Nephron progenitor cell (in vitro differentiated cells): ENCODE measurements around the gene ADGRV1.
A peak's percentile ranks its signal among the peaks of the same experiment; 100 is the strongest.

Source experiments
- DNase-seq: peaks from one replicate; pipeline ENCODE4 v3.0.0; 2021
- H3K27ac Mint-ChIP-seq: 2 replicates; pipeline ENCODE4 v1.8.0; 2021; ENCODE audit warnings: mild to moderate bottlenecking, moderate library complexity, mixed read lengths
- H3K27me3 Mint-ChIP-seq: 2 replicates; pipeline ENCODE4 v1.8.0; 2021; ENCODE audit warnings: mild to moderate bottlenecking, low read depth, mixed read lengths; ENCODE audit not compliant: poor library complexity
- H3K36me3 Mint-ChIP-seq: 2 replicates; pipeline ENCODE4 v1.8.0; 2021; ENCODE audit warnings: low read depth, mixed read lengths
- H3K4me1 Mint-ChIP-seq: 2 replicates; pipeline ENCODE4 v1.8.0; 2021; ENCODE audit warnings: mixed read lengths
- H3K4me3 Mint-ChIP-seq: 2 replicates; pipeline ENCODE4 v1.8.0; 2021; ENCODE audit warnings: mild to moderate bottlenecking, moderate library complexity, mixed read lengths
- H3K9me3 Mint-ChIP-seq: 2 replicates; pipeline ENCODE4 v1.8.0; 2021; ENCODE audit warnings: mild to moderate bottlenecking, moderate library complexity, mixed read lengths
- TF ChIP-seq, protein P1 (sequence below): fragments of 200-600 bp; sonication (generic); IDR thresholded peaks from 2 replicates; pipeline ENCODE4 v1.5.0; 2021; ENCODE audit warnings: antibody characterized with exemption

Gene ADGRV1

DNA sequence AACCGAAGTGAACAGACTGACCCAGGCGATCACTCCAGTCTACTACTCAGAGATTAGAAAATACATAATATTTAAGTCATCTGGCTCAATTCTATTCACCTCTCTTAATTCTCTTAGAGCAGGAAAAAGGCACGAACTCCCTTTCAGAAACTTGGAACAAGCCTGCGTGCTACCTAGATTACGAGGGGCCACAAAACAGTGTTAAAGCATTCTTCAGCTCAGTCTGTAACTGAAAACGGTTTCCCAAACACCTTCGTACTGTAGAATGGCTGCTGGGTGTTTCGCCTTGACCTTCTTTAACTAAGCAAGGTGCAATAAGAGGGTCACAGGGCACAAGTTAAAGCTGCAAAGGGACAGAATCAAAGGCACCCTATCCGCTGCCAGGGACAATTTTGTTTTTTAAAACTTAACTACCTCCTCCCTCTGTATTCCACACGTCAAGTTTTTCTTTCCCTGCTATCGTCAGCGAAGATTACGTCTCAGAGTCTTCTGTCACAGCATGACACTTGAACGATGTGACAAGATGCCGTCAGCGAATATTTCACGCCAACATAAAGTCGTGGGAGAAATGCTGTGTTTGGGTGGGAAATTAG is 29.9 kb upstream of the ADGRV1 start:
- peak overlapping the region; percentile 98 for H3K4me3 Mint-ChIP-seq
- DNase-seq, result no peak
- peaks cover 16% of the 10 kb centered on the region for H3K36me3 Mint-ChIP-seq
- H3K4me1 Mint-ChIP-seq, result peaks cover 29% of the 10 kb centered on the region
- H3K27ac Mint-ChIP-seq, result peak overlapping the region; percentile 47
- no peaks in the 10 kb centered on the region for H3K9me3 Mint-ChIP-seq
- TF ChIP-seq, protein P1, sequence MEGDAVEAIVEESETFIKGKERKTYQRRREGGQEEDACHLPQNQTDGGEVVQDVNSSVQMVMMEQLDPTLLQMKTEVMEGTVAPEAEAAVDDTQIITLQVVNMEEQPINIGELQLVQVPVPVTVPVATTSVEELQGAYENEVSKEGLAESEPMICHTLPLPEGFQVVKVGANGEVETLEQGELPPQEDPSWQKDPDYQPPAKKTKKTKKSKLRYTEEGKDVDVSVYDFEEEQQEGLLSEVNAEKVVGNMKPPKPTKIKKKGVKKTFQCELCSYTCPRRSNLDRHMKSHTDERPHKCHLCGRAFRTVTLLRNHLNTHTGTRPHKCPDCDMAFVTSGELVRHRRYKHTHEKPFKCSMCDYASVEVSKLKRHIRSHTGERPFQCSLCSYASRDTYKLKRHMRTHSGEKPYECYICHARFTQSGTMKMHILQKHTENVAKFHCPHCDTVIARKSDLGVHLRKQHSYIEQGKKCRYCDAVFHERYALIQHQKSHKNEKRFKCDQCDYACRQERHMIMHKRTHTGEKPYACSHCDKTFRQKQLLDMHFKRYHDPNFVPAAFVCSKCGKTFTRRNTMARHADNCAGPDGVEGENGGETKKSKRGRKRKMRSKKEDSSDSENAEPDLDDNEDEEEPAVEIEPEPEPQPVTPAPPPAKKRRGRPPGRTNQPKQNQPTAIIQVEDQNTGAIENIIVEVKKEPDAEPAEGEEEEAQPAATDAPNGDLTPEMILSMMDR, result no peak
- H3K27me3 Mint-ChIP-seq, result no peaks in the 10 kb centered on the region

DNA sequence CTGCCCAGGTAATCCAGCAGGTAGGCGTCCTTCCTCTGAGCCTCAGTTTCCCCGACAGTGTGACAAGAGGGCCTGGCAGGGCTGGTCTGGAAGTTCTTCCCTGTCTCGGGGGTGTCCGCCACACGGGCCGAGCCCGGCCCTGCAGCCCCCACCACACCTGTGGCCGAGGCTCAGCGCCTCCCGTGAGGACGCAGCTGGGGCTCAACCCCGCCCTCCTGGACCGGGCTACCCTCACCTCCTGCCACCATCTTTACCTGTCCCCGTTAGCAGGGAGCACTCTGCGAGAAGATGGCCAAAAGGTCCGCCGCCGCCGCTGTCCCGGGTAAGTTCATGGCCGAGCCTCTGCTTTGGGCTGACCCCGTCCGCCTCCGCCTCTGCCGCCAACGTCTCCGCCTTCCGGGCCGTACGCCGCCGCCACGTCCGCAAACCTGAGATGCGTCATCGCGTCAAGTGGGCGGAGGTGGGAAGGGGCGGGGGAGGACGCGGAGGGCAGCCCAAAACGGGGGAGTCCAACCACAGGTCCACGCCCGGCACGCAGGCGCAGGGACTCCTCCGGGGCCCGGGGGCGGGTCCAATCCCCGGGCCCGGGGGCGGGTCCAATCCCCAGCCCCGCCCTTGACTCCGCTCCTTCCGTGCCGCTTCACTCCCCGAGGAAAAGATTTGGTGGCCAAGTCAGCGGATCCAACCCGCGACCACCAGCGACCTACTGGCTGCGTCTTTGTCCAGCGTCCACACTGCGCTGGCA is 29.2 kb upstream of the ADGRV1 start, which contains the start of gene LYSMD3:
LYSMD3 (minus strand) TSS at position 391 of the 745 bp plus-strand sequence. CDS start 4,295 bp downstream, outside the sequence.
- DNase-seq, result peak; percentile 96
- Mint-ChIP-seq H3K27me3 (no peaks in the 10 kb centered on the region), H3K4me3 (peak within 1 kb of the TSS; percentile 98), H3K4me1 (peaks cover 31% of the 10 kb centered on the region), H3K27ac (peak within 1 kb of the TSS; percentile 99), H3K9me3 (no peaks in the 10 kb centered on the region), H3K36me3 (peaks cover 12% of the 10 kb centered on the region)
- TF ChIP-seq, protein P1, result no peak

DNA sequence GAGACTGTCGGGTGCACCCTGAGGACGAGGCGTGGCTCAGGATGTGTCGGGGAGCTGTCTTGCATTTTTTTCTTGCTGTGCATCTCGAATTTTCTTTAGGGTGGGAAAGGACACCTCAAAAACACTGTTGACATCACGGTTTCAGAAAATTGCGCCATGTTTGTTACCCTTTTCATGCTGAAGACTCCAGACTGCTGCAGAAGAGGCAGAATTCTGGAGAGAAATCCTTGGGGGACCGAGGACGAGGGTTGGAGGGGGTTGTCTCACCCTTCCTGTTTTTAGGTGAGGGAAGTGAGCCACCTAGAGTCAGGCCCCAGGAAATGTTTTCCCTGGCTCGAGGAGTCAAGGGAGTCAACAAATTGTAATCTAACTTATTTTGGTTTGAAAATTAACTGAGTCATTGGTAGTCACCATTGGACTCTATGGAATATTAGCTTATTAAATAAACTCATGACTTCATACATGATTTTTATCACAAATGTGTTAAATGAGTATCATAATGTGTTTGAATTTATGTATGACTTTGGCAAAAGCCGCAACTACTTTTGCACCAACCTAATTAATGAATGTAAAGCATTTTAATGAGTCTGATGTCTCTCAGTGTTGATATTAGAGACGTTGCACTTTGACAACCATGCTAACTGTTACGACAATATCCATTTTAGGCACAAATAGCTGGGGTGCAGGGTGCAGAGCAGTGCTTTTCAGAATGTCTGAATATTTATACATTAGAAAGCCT is 28.5 kb upstream of the ADGRV1 start:
- H3K4me3 Mint-ChIP-seq, result peak overlapping the region; percentile 98
- peaks cover 5% of the 10 kb centered on the region for H3K36me3 Mint-ChIP-seq
- peaks cover 31% of the 10 kb centered on the region for H3K4me1 Mint-ChIP-seq
- H3K27me3 Mint-ChIP-seq, result no peaks in the 10 kb centered on the region
- peak overlapping the region; percentile 99 for H3K27ac Mint-ChIP-seq
- DNase-seq, result peak; percentile 60
- TF ChIP-seq, protein P1, result peak; percentile 64
- H3K9me3 Mint-ChIP-seq, result no peaks in the 10 kb centered on the region

DNA sequence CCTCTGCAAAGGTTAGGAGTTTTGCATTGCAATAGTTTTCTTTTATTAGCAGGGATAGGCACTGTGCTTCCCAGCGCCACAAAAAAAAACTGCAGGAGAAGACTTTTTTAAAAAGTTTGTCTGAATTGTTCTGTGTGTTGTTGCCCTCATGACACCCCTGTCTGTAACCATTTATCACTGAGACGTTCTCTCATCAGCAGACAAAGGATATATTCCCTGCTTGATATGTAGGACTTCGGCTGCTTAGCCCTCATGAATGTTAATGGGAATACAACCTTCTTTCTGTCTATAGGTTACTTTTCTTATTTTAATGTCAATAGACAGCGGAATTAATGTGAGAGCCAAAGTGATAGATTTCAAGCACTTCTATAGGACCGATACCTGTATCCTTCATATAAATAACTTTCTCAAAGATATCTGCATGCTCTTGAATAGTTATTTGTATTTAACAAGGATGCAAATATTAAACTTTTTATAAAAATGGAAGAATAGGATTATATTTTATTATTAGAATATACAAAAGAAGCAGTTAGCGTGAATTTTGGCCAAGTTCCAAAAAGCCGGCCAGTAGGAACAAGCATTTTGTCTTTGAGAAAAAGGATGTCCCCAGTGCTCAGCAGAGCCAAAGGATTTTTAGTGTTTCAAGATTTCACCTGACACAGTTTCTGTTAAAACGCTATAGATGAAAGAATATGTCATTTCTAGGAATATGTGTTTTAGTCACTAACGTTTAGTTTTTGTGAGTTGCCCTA is 27.7 kb upstream of the ADGRV1 start:
- Mint-ChIP-seq H3K36me3 (no peaks in the 10 kb centered on the region), H3K4me3 (peak overlapping the region; percentile 98), H3K27me3 (no peaks in the 10 kb centered on the region), H3K27ac (no peak overlapping the region), H3K9me3 (no peaks in the 10 kb centered on the region), H3K4me1 (peaks cover 31% of the 10 kb centered on the region)
- TF ChIP-seq, protein P1, result no peak
- no peak for DNase-seq

DNA sequence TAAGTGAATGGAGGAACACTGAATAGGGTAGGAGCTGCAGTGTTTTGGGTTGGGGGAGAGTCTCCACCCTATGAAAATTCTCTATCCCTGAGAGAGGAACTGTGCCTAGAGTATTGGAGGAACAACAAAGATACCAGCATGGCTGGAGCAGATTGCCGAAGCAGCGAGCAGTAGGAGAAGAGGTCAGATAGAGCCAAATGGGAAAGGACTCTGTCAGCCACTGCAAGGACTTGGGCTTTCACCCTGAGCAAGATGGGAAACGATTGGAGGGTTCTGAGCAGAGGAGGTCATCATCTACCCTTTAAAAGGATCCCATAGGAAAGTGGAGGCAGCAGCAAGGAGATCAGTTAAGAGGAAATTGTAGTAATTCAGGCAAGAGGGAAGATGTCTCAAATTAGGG is 24.8 kb upstream of the ADGRV1 start:
- DNase-seq, result no peak
- H3K4me3 Mint-ChIP-seq, result no peak overlapping the region
- H3K9me3 Mint-ChIP-seq, result no peaks in the 10 kb centered on the region
- H3K4me1 Mint-ChIP-seq, result peaks cover 6% of the 10 kb centered on the region
- TF ChIP-seq, protein P1, result no peak
- no peaks in the 10 kb centered on the region for H3K36me3 Mint-ChIP-seq
- no peaks in the 10 kb centered on the region for H3K27me3 Mint-ChIP-seq
- H3K27ac Mint-ChIP-seq, result no peak overlapping the region
